HL-60 (cell line): ENCODE measurements around the gene RAB6C.

Experiments
- CTCF ChIP-seq: IDR thresholded peaks from one replicate; pipeline ENCODE4 v1.5.1; 2011; ENCODE audit warnings: low read length, control low read depth, inconsistent platforms; ENCODE audit not compliant: insufficient read depth
- GABPA ChIP-seq: IDR thresholded peaks from 2 replicates; pipeline ENCODE4 v1.6.1; 2012; ENCODE audit warnings: low read depth
- POLR2AphosphoS5 ChIP-seq: IDR thresholded peaks from 2 replicates; pipeline ENCODE4 v1.6.1; 2012; ENCODE audit warnings: low read depth
- REST ChIP-seq: IDR thresholded peaks from 2 replicates; pipeline ENCODE4 v1.6.1; 2012; ENCODE audit warnings: low read depth; ENCODE audit not compliant: insufficient replicate concordance
- SPI1 ChIP-seq: IDR thresholded peaks from 2 replicates; pipeline ENCODE4 v1.6.1; 2012; ENCODE audit warnings: low read depth, mild to moderate bottlenecking, borderline replicate concordance

- TF ChIP-seq CTCF (no peak), POLR2AphosphoS5 (no peak), REST (no peak), SPI1 (no peak), GABPA (no peak)
Observed at GRCh38 chr2:129935118-129935517, 44.3 kb upstream of the RAB6C start.
